Stimulated activated CD4-positive, alpha-beta T cell treated with anti-CD3 and anti-CD28 coated beads, Interleukin-1b, Interleukin-23, amount 100 ng/mL, for 24 hours (primary cell): ENCODE data around the gene TBCEL.
"Not testable (repeated sequence)": the region's sequence is repeated elsewhere in the genome, so short reads cannot be mapped to it uniquely, and the experiment has no call there.

Source experiments
- DNase-seq, 4 experiments: peaks; one replicate each; pipeline ENCODE4 v3.0.0-alpha.2; 2020; ENCODE audit warnings: low read depth in 4 of 4, low spot score in 1 of 4

TBCEL gene, protein sequence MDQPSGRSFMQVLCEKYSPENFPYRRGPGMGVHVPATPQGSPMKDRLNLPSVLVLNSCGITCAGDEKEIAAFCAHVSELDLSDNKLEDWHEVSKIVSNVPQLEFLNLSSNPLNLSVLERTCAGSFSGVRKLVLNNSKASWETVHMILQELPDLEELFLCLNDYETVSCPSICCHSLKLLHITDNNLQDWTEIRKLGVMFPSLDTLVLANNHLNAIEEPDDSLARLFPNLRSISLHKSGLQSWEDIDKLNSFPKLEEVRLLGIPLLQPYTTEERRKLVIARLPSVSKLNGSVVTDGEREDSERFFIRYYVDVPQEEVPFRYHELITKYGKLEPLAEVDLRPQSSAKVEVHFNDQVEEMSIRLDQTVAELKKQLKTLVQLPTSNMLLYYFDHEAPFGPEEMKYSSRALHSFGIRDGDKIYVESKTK

DNA sequence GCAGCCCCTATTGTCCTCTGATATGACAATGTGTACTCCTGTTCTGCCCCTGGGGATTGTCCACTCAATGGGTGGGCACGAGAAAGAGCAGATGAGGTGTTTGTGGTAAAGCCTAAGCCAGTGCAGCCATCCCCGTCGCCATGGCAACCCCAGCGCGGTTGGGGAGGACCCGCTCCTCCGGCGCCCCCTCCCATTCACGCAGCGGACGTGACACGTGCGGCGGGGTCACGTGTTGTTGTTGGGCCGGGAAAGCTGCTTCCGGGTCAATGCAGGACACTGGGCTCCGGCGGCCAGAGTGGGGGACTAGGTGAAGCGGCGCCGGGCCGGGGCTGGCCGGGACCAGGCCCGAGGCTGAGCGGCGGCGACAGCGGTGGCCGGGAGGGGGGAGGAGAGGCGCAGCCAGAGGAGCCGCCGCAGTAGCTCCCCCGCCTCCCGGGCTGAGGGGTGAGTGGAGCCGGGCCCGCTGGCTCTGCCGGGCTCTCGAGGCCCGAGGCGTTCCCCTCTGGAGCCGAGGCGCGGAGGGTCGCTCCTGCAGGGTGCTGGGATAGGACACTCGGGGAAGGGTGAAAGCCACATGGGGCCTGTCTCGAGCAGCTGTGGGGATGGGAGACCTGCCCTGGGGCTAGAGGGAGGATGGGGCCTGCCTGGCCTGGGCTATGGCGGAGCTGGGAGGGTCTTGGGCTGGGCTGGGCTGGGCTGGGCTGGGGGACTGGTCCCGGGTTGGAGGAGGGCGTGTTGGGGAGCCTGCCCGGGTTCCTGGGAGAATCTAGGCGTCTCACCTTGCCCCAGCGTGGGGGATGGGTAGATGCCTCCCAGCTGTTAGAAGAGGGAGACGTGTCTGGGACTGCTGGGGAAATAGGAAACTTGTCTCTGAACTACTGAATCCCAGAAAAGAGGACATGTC lies at the start of gene TBCEL:
Gene TBCEL, plus strand, starts transcription at position 255 of the 904 bp plus-strand sequence. CDS start 21,589 bp downstream, outside the sequence.
- peak; percentile 59 to 80 (median 70) for DNase-seq

DNA sequence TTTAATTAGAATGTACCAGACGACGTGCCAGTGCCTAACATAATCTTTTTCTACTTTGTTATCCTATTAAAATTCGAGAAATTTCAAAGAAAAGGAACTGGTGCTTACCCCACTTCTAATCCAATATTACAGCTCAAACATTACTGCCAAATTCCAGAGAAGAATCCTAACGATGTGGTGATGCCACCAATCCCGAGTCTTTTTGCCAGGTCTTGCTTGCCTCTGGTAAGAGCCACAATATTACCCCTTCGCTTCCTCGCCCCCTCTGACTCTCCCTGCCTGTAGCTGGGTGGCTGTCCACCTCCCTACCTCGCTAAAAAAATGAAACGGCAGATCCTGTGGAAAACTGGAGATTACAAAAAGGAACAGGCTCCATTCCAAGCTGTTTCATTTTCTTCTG lies 49.4 kb upstream of the TBCEL start:
- no peak for DNase-seq

DNA sequence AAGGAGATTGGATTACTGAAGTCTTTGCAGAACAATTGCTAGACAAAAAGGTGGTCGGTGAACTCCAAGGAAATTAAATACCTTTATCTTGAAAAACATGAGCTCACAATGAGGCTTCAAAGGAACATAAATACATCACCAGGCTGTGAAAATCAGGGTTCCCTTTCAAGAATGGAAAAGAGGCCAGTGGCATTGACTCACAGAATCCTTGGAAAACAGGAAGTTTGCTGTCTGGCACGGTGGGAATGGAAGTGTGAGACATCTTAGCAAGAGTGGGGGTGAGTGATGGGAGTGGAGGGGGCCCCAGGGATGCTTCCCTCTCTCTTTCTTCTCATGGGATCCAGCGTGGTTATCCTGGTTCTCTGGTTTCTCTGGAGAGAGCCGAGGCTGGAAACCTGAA lies 48.9 kb upstream of the TBCEL start:
- DNase-seq = no peak

DNA sequence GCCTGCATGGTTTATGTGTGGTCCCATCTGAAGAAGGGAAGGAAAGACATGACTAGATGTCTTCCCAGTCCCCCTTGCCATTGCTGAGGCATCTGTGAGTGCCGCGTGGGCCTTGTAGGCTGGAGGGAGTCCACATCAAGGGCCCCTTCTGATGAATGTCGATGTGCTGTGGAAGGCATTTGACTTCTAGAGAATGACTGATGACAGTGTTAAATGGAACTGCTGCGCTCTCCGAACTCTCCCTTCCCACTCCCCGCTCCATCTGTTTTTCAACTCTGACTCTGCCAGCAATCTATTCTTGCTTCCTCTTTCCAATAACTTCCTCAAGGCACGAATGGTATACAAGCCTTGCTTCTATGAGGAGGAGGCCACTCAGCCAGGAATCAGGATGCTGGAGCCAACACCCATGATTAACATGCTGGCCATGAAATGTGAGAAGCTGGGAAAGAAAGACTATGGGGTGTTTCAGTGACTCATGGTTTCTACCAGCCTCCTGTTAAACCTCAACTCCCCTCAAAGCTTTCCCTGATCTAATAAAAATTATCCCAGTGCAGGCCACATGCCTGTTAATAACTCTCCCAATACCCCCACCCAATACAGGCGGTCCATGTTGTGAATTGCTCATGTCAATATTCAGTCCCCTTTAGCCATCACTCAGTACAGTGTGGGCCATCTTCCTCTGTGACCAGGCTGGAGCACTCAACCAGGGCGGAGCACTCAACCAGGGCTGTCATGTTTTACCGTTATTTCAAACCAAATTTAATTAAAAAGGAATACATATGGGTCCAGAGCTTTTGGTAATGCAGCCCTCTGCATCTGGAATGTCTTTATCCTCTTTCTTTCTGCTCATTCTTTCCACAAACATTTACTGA lies 46.4 kb upstream of the TBCEL start:
- no peak for DNase-seq

DNA sequence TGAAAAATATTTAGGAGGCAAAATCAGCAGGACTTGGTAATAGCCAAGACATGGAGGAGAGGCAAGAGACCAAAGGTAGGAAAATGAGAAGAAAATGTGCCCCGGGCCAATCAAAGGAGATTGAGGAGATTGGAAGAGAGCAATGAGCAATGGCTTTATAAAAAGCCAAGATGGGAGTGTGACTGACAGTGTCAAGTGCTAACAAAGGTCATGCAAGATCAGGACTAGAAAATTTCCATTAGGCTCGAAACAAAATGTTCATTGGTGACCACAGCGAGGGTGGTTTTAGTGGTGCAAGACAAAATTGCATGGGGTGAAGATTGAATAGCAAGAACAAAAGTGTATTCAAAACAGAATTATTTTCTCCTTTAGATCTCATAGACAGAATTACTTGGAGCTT lies 45.2 kb upstream of the TBCEL start:
- DNase-seq = no peak

DNA sequence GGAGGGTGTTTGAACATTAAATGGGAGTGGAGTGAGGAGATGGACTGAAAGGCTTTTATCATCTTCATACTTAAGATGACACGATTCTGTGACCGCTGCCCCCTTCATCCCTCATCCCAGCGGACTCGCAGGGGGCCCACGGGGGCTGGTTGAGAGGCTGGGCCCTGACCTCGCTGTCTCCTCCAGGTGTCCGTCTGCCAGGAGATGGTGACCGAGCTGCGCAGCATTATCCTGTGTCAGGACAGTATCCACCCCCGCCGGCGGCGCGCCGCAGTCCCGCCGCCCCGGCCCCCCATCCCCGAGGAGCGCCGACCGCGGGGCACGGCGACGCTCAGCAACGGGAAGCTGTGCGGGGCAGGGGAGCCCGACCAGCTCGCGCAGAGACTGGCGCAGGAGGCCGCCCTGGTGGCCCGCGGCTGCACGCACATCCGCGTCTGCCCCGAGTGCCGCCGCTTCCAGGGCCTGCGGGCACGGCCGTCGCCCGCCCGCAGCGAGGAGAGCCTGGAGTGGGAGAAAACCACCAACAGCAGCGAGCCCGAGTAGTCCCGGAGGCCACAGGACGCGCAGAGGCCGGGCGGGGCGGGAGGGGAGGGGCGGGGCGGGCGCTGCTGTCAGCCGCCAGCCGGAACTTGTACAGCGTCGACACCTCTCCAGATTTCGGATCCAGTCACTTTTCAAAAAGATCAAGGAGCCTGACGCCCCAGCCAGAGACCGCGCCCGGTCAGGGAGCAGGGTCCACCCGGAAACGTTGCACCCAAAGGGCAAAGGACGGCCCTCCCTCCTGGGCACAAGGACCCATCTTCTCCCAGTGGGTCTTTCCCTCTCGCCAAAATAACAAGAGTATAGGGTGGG lies 38.0 kb upstream of the TBCEL start:
- DNase-seq = peak in 3 of 4 experiments; percentile 3 to 16 (median 5)

DNA sequence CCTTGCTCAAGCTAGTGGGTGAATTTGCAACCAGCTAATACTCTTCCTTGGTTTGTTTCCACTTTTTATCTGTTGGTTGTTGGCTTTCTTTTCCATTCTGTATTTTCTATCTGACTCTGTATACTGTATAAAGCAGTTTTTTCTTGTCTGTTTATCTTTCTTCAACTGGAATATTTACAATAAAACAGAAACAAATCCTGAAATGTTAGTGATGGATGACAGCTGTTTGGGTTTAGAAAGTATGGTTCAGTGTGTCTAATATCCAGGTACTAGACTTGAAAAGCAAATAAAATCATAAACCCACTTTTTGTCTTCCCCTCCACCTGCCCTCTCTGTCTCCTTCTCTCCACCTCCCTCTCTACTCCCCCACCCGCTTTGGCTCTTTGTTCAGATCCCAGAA lies 35.3 kb upstream of the TBCEL start:
- no peak for DNase-seq

DNA sequence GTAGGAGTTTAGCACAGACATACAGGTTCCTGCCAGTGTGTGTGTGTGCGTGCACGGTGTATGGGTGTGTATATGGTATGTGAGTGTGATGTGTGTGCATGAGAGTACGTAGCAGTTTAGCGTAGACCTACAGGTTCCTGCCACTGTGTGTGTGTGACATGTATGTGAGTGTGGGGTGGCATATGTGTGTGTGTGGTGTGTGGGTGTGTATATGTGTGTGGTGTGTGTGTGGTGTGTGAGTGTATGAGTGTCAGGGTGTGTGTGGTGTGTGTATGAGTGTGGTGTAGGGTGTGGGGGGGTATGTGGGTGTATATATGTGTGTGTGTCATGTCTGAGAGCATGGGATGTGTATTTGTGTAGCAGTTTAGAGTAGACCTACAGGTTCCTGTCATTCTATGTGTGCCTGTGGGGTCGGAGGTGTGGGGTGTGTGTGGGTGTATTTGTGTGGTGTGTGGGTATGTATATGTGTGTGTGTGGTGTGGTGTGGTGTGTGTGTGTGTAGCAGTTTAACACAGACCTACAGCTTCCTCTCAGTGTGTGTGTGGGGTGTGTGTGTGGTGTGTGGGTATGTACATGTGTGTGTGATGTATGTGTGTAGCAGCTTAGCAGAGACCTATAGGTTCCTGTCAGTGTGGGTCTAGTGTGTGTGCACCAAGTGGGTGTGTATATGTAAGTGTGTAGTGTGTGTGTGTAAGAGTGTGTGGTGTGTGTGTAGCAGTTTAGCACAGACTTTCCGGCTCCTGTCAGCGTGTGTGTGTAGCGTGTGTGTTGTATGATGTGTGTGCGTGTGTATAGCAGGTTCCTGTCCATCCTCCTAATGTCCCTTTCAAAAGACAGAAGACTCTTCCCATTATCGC lies 31.8 kb upstream of the TBCEL start:
- DNase-seq = no peak

DNA sequence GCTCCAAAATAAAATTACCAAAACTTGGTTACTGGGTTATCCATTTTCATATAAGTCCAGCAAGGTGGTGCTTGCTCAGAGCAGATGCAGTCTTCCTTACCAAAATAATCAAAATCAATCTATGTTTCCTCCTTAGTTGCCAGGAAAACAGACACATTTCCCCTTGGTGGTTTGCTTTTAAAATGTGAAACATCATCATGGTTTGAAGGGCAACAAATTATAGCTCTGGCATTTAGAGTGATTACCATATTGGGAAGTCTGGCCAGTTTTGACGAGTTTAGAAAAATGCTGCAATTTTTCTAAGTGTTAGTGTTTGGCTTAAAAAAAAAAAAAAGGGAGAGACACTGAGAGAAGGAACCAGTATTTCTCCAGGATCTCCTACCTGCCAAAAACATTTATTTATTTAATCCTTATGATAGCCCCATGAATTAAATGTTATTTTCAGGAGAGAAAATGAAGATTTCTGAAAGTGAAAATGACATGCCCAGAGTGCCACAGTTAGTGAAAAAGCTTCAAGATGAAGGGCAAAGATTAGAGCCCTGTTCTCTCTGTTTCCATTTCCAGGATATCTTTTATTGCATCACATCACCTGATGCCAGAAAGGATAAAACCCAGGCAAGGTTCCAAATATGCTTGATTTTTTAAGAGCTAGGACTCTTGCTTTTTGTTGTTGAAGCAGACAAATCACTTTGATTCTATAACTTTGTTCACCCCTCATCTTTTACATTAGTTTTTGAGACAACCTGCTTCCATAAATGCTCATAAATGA lies 29.6 kb upstream of the TBCEL start:
- no peak for DNase-seq

DNA sequence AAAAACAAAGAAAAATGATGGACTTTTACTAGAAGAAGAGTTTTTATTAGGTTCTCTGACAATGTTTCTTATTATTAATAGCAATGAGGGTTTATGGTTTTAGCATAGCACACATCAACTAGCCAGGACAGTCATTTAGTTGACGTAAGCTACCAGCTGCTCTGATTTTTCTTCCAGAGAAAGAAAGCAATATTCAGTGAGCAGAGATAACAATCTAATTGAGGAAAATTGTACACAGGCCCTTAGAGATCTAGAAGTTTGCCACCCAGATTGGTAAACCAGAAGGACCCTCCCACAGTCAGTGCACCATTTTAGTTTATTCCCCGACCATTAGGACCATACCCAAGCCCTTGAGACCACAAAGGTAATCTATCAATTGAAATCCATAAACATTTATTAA lies 28.7 kb upstream of the TBCEL start:
- DNase-seq = no peak

DNA sequence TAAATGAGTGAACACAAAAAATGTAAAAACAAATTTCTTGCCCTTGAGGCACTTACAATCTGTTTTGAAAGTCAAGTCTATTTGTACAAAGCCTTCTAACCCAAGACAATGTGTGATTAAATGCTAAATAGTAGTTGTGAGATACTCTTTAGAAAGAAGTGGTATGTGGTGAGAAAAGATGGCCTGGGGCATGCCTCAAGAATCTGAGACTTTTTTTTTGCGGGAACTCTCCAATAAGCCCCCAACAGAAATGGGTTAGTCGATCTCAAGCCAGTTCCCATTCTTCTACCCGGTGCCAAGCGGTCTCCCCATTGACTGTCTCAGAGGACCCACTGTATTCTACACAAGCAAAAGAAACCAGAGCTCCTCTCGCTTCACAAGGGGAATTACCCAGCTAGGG lies 26.9 kb upstream of the TBCEL start:
- no peak for DNase-seq

DNA sequence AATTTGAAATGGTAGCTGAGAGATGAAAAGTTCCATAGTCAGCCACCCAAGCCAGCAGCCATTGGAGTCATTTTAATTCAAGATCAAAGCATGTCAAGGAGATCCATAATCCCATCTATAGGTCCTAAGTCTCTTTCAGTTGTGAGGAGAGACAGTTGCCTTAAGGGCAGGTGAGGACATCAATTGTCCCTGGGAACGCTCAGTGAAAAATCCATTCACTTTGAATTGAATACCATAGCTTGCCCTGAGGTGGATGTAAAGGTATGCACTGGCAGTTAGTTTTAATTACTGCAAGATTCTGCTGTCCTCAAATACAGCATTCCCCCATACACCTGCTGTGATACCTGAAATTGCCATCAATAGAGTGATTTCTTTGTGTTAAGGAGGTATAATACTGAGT lies 25.3 kb upstream of the TBCEL start:
- no peak for DNase-seq

DNA sequence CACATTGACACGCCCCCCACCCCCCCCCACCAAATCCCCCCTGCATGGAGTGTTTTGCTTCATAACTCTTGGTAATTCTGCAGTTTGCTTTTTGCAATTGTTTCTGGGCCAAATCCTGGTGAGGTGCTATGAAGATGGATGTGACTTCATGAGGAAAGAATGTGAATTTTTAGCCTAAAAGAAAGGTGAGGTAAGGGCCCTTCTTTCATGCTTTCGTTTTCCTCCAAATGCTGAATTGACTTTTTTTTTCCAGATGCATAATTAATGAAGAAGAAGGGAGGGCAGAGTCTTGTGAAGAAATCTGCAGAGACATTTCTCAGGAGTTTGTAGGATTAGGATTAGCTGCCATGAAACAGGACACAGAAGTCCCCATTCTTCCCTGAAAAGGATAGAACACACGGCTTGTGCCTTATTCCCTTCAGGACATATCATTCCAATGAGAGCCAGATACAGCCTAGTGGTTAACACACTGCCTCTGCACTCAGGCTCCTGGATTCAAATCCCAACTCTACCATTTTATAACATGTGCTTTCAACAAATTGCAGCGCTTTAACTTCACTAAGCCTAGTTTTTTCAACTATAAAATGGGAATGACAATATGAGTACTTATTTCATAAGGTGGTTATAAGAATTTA lies 19.6 kb upstream of the TBCEL start:
- DNase-seq = no peak

DNA sequence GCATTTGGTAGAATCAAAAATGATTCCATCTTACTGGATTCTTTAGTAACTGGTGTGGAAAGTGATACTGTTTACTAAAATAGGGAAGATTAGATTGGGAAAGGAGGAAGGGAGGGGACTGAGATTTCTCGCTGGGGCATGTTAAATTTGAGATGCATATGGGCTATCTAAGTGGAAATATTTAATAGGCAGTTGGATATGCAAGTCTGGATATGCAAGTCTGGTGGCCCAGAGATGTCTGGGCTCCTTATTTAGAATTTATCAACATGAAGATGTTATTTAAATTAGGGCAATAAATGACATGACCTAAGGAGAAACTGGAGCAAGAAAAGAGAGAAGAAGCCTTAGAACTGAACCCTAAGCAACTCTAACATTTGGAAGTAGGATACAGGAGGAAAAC lies 17.0 kb upstream of the TBCEL start:
- no peak for DNase-seq

DNA sequence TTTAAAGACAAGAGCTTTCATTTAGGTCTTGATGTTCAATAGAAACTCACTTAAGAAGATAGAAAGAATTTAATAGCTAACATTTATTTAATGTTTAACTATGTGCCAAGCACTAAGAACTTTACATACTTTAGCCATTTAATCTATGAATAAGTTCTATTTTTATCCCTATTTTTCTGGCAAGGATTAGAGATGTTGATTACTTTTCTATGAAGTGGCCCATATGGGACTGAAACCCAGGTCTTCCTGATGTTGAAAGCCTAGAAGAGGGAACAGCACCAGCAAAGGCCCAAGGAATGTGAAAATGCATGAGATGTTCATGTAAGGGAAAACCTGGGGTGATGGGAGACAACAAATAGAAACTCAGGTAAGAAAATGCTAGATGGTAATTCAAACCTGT lies 15.4 kb upstream of the TBCEL start:
- no peak for DNase-seq

DNA sequence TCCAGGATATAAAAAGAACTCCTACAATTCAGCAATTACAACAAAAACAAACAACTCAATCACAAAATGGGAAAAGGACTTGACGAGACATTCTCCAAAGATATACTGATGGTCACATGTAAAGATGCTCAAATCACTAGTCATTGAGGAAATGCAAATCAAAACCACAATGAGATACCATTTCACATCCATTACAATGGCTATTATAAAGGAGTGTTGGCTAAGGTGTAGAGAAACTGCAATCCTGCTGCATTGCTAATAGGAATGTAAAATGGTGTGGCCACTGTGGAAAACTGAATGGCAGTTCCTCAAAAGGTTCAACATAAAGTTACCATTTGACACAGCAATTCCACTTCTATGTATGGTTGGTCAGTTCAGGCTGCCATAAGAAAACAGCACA lies 11.8 kb upstream of the TBCEL start:
- DNase-seq = no peak

DNA sequence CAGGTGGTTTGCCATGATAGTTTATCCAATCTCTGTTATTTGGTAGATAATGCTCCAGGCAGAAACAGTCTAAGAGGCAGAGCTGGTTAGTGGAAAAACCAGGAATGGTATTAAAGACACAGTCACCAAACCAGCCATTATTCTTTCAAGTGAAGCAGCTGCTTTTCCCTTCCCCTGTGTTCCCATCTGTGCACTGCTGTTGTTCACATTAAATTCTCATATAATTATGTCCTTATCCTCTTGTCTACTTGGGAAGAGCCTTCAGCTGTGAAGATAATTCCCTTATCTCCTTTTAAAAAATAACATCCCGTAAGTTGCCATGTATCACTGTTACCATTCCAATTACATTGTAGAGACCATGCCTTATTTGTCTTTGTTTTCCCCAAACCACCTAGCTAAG lies 5.2 kb upstream of the TBCEL start:
- no peak for DNase-seq

DNA sequence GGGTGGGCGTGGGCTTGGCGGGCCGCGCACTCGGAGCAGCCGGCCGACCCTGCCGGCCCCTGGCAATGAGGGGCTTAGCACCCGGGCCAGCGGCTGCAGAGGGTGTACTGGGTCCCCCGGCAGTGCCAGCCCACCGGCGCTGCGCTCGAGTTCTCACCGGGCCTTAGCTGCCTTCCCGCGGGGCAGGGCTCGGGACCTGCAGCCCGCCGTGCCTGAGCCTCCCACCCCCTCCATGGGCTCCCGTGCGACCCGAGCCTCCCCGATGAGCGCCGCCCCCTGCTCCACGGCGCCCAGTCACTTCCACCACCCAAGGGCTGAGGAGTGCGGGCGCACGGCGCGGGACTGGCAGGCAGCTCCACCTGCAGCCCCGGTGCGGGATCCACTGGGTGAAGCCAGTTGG lies 2.2 kb upstream of the TBCEL start:
- not testable (repeated sequence) for DNase-seq
